Endothelial cell of umbilical vein (primary cell): ENCODE measurements around the gene KAZN.

Experiments
- CTCF ChIP-seq, 2 donors: IDR thresholded peaks; 1 replicate in 1 of 2; 2 replicates in 1 of 2; pipeline ENCODE4 v1.5.1; 2011; ENCODE audit warnings: low read length in 2 of 2, mild to moderate bottlenecking in 2 of 2, moderate library complexity in 2 of 2, control low read depth in 1 of 2, inconsistent platforms in 1 of 2, low read depth in 1 of 2; ENCODE audit not compliant: insufficient read depth in 1 of 2; ENCODE audit errors: extremely low read depth in 1 of 2
- EZH2 ChIP-seq: IDR thresholded peaks from 2 replicates; pipeline ENCODE4 v1.6.1; 2012; ENCODE audit warnings: borderline replicate concordance, low read depth, mild to moderate bottlenecking, moderate library complexity, low read length, inconsistent platforms; ENCODE audit not compliant: severe bottlenecking
- FOS ChIP-seq: IDR thresholded peaks from 2 replicates; pipeline ENCODE4 v1.6.1; 2011; ENCODE audit warnings: mild to moderate bottlenecking, low read length, moderate library complexity, borderline replicate concordance; ENCODE audit not compliant: insufficient read depth
- JUN ChIP-seq: IDR thresholded peaks from 2 replicates; pipeline ENCODE4 v1.6.1; 2011; ENCODE audit warnings: borderline replicate concordance, low read depth; ENCODE audit not compliant: insufficient read length, insufficient read depth
- MAX ChIP-seq: IDR thresholded peaks from 2 replicates; pipeline ENCODE4 v1.6.1; 2011; ENCODE audit not compliant: insufficient read depth, insufficient read length
- POLR2A ChIP-seq: IDR thresholded peaks from 2 replicates; pipeline ENCODE4 v1.6.1; 2012; ENCODE audit warnings: low read depth, mild to moderate bottlenecking, control low read depth, low read length
- POLR2AphosphoS5 ChIP-seq: IDR thresholded peaks from 2 replicates; pipeline ENCODE4 v1.6.1; 2012; ENCODE audit warnings: low read depth, mild to moderate bottlenecking, control low read depth, low read length, moderate library complexity; ENCODE audit not compliant: insufficient read depth

DNA sequence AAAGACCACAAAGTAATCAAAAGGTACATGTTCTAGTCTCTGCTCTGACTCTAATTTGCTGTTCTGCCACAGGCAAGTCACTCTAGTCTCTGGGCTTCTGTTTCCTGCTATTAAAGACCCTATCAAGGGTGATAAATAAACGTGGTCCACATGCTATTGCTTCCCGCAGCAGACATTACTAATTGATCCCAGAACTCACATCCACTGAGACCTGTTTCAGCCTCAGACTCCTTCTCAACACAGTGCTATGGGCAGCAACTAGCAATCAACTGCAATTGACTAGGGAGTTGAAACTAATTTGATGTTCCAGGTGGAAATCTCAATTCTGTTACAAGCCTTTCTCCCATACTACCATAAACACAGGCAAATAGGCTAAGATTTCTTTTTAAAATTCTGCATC lies 150.5 kb downstream of the KAZN start:
- TF ChIP-seq CTCF (IDR thresholded peaks at IDR 0.05; ENCODE audit: extremely low read depth in 1 of 2, insufficient read depth in 1 of 2, low read depth in 1 of 2, low read length in 2 of 2) (no peak), POLR2AphosphoS5 (no peak), EZH2 (no peak), POLR2A (no peak), JUN (no peak), MAX (no peak), FOS (no peak)
